Measurements from ENCODE around the gene GRIA1. TPM values are rescaled to one million over a fixed set of nuclear protein-coding genes. Genes with fewer than 3 reads are reported as not detected.

Gene GRIA1
- total RNA-seq, 1 experiment from 2014 or later, result 0.81 TPM

- TF ChIP-seq MXD4 (CRISPR knock-in tag; IDR thresholded peaks at IDR 0.05; ENCODE audit: borderline replicate concordance) (no peak), CREB1 (CRISPR knock-in tag; IDR thresholded peaks at IDR 0.05) (no peak)
Measured at GRCh38 chr5:153712946-153713345, 222.5 kb downstream of the GRIA1 start (continued).

GRCh38 chr5:153713943-153714342, 223.5 kb downstream of the GRIA1 start:
- TF ChIP-seq IRF2 (CRISPR knock-in tag; IDR thresholded peaks at IDR 0.05; ENCODE audit: borderline replicate concordance, low read depth) (no peak), TEAD1 (CRISPR knock-in tag; IDR thresholded peaks at IDR 0.05) (no peak), ATF1 (CRISPR knock-in tag; IDR thresholded peaks at IDR 0.05) (no peak), TEAD4 (CRISPR knock-in tag; IDR thresholded peaks at IDR 0.05) (no peak), JAZF1 (CRISPR knock-in tag; IDR thresholded peaks at IDR 0.05) (no peak), ZNF416 (CRISPR knock-in tag; IDR thresholded peaks at IDR 0.05) (no peak), ZNF317 (CRISPR knock-in tag; IDR thresholded peaks at IDR 0.05; ENCODE audit: borderline replicate concordance, low read depth) (no peak)
- ATAC-seq (no peak), DNase-seq (ENCODE audit: low spot score) (no peak)
- no peaks in the 10 kb centered on the region for H3K36me3 Mint-ChIP-seq
- no peak overlapping the region for H3K4me3 Mint-ChIP-seq
- no peaks in the 10 kb centered on the region for H3K9me3 Mint-ChIP-seq
- no peaks in the 10 kb centered on the region for H3K4me1 Mint-ChIP-seq
- ChIA-PET POLR2A (no interaction called here), CTCF (interaction anchor here (0.6 kb wide), 1 partner anchor 260 kb away, joined by 3 read pairs; no protein-coding TSS in a partner anchor)
- no peaks in the 10 kb centered on the region for H3K27me3 Mint-ChIP-seq (ENCODE audit: low read depth)
- no peak overlapping the region for H3K27ac Mint-ChIP-seq

- ChIA-PET CTCF (no interaction called here), POLR2A (no interaction called here)
- Mint-ChIP-seq H3K27me3 (ENCODE audit: low read depth) (no peaks in the 10 kb centered on the region), H3K4me1 (no peaks in the 10 kb centered on the region), H3K36me3 (no peaks in the 10 kb centered on the region), H3K9me3 (no peaks in the 10 kb centered on the region), H3K27ac (no peak overlapping the region), H3K4me3 (no peak overlapping the region)
- DNase-seq (ENCODE audit: low spot score) (no peak), ATAC-seq (no peak)
- TF ChIP-seq MAX (CRISPR knock-in tag; IDR thresholded peaks at IDR 0.05) (no peak), TP53 (CRISPR knock-in tag; IDR thresholded peaks at IDR 0.05) (no peak), ERG (CRISPR knock-in tag; IDR thresholded peaks at IDR 0.05) (no peak), GRHL2 (CRISPR knock-in tag; IDR thresholded peaks at IDR 0.05; ENCODE audit: insufficient replicate concordance, severe bottlenecking) (no peak), ZNF317 (CRISPR knock-in tag; IDR thresholded peaks at IDR 0.05; ENCODE audit: borderline replicate concordance, low read depth) (no peak), RORB (CRISPR knock-in tag; IDR thresholded peaks at IDR 0.05) (no peak), ZBTB43 (CRISPR knock-in tag; IDR thresholded peaks at IDR 0.05) (no peak)
Measured at GRCh38 chr5:153714798-153715197, 224.3 kb downstream of the GRIA1 start.

GRCh38 chr5:153717287-153717686, 226.8 kb downstream of the GRIA1 start:
- no peaks in the 10 kb centered on the region for H3K27me3 Mint-ChIP-seq (ENCODE audit: low read depth)
- DNase-seq (ENCODE audit: low spot score), result no peak
- H3K9me3 Mint-ChIP-seq, result peaks cover 10% of the 10 kb centered on the region
- H3K4me3 Mint-ChIP-seq, result no peak overlapping the region
- no peak overlapping the region for H3K27ac Mint-ChIP-seq
- CTCF ChIA-PET, result no interaction called here
- no peak for ATAC-seq
- peaks cover 2% of the 10 kb centered on the region for H3K36me3 Mint-ChIP-seq
- POLR2A ChIA-PET, result no interaction called here
- no peaks in the 10 kb centered on the region for H3K4me1 Mint-ChIP-seq
- TF ChIP-seq MAX (CRISPR knock-in tag; IDR thresholded peaks at IDR 0.05) (no peak), ZNF263 (CRISPR knock-in tag; IDR thresholded peaks at IDR 0.05; ENCODE audit: low read depth) (no peak), ZMAT4 (CRISPR knock-in tag; IDR thresholded peaks at IDR 0.05) (no peak), TP53 (CRISPR knock-in tag; IDR thresholded peaks at IDR 0.05) (no peak), E2F4 (CRISPR knock-in tag; IDR thresholded peaks at IDR 0.05; ENCODE audit: borderline replicate concordance, low read depth) (no peak), TEAD1 (CRISPR knock-in tag; IDR thresholded peaks at IDR 0.05) (no peak), E2F1 (CRISPR knock-in tag; IDR thresholded peaks at IDR 0.05) (no peak), CREM (CRISPR knock-in tag; IDR thresholded peaks at IDR 0.05) (no peak), MXD4 (CRISPR knock-in tag; IDR thresholded peaks at IDR 0.05; ENCODE audit: borderline replicate concordance) (no peak), ERG (CRISPR knock-in tag; IDR thresholded peaks at IDR 0.05) (no peak), ELF4 (CRISPR knock-in tag; IDR thresholded peaks at IDR 0.05; ENCODE audit: low read depth) (no peak), MLX (CRISPR knock-in tag; IDR thresholded peaks at IDR 0.05) (no peak)

Data from WTC11 (cell line).